NCI-H1417 (cell line): ENCODE data around the gene PRXL2B.
"Not testable (repeated sequence)": the region's sequence is repeated elsewhere in the genome, so short reads cannot be mapped to it uniquely, and the experiment has no call there.

Experiments
- DNase-seq, 3 experiments: peaks; one replicate each; lab custom pipeline; 2025; lab: John Stamatoyannopoulos, UW

Gene PRXL2B, protein sequence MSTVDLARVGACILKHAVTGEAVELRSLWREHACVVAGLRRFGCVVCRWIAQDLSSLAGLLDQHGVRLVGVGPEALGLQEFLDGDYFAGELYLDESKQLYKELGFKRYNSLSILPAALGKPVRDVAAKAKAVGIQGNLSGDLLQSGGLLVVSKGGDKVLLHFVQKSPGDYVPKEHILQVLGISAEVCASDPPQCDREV

DNA sequence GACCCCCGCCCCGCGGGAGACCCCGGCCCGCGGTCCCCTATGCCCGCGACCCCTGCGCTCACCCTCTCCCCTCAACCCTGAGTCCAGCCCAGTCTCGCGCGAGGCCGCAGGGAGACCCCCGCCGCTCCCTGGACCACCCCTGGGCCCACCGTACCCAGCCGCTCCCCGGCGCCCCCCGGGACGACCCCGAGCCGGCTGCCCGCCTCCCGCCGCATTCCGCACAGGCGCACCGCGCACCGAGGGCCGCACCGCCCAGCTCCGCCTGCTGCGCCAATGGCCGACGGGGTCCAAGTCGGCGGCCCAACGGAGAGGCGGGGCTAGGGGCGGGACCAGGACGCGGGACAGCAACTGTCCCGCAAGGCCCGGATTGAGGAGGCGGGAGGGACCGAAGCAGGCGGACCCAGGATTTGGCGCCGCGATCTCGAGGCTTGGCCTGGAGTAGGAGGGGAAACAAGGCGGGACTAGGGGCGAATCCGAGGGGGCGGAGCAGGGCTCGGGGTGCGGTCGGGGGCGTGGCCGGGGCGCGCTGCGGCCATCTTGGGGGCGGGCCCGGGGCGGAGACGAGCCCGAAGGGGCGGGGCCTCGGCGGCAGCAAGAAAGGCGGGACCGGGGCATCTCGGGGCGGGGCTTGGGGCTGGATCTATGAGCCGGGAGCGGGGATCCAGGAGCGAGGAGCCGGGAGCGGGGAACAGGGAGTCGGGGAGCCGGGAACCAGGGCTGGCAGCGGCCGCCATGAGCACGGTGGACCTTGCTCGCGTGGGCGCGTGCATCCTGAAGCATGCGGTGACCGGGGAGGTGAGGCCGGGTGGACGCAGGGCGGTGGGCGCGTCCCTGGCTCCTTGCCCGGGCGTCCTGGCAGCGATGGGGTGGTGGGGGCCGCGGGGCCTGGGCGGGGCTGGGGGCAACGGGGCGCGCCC lies at the start of gene PRXL2B:
PRXL2B (plus strand) TSS at position 624 of the 917 bp plus-strand sequence; CDS start at position 733, 109 bp downstream.
- DNase-seq = peak; percentile 97 to 98 (median 97)

DNA sequence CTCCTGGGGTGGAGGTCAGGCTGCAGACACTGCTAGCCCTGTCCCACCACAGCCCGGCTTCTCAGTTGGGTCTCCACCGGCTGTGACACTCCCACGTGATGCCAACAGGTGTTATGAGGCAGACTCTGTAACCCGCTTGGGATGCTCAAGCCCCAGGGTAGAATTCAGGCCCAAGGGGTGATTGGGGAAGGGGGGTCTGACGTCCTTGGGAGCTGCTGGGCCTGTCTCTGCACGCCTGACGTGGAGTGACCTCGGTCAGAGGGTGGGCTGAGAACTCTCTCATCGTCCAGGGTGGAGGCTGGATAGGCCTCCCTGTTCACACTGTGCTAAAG lies 48.8 kb upstream of the PRXL2B start:
- DNase-seq = peak in 1 of 3 experiments; percentile 13

DNA sequence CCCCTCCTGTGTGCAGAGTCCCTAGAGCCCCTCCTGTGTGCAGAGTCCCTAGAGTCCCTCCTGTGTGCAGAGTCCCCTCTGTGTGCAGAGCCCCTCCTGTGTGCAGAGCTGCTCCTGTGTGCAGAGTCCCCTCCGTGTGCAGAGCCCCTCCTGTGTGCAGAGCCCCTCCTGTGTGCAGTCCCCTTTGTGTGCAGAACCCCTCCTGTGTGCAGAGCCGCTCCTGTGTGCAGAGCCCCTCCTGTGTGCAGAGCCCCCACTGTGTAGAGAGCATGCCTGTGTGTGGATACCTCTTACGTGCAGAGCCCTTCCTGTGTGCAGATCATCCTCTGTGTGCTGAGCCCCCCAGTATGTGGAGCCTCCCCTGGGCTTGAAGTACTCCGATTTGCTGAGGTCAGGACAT lies 48.2 kb upstream of the PRXL2B start:
- no peak for DNase-seq

DNA sequence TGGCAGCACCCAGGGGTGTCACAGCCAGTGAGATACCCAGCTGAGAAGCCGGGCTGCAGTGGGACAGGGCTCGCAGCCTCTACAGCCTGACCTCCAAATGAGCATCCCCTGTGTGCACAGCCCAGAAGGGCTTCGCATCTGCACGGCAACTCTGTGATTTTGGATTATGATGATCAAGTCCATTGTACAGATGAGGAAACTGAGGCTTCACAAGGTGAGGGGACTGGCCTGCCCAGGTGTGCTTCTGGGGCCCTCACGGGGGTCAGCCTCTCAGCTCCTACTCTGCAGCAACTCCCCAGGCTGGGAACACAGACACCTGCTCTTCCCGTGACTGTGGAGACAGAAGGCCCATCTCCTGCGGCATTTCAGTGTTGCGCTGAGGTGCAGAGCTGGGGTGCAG lies 47.7 kb upstream of the PRXL2B start:
- no peak for DNase-seq

DNA sequence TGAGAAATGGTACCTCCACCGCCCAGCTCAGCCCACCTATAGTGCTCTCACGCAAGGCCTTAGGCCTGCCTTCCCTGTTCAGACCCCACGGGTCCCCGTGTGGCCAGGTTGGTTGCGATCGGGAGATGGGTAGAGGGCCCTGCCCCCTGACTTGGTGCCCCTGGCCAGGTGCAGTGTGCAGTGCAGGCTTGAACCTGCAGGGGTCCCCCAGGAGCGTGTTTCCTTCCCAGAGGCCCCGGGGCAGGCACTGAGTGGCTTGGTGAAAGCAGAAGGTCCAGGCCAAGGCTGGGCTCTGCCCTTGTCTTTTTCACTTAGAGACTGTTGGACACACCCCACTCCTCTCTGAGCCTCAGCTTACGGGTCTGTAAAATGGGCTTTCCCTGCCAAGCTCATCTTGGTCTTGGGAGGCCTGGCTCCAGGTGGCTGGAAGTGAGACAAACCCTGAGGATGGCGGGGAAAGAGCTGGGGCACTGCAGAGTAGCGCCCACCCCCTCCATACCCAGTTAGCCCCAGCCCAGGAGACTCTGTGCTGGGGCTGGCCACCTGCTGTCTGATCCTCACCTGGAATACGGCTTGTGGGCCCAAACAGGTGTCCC lies 47.2 kb upstream of the PRXL2B start:
- no peak for DNase-seq

DNA sequence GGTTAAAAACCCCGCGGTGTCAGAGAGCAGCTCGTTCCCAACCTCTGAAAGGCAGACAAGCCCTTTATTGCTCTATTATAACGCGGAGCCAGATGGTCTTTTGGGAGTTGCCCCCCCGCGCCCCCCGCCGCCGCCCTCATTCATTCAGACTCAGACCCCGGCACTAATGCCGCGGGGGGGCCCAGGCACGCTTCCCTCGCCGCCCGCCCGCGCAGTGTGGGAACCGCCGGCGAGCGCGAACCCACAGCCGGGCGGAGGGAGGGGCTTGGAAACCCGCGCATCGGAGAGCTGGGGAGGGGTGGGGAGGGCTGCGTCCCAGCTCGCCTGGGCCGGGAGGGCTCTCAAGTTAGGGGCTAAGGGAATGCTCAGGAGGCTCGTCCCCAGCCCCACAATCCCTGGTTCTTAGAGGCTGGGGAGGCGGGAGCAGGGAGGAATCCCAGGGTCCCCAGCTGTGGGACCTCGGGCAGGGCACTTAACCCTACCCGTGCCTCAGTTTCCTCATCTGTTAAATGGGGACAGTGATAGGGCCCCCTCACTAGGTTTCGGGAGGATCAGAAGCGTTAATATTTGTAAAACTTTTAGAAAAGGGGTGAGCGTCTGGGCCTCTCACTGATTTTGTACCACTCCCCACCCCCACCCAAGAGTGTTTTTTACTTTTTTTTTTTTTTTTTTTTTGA lies 45.6 kb upstream of the PRXL2B start:
- DNase-seq = peak in 2 of 3 experiments; percentile 23 to 36

DNA sequence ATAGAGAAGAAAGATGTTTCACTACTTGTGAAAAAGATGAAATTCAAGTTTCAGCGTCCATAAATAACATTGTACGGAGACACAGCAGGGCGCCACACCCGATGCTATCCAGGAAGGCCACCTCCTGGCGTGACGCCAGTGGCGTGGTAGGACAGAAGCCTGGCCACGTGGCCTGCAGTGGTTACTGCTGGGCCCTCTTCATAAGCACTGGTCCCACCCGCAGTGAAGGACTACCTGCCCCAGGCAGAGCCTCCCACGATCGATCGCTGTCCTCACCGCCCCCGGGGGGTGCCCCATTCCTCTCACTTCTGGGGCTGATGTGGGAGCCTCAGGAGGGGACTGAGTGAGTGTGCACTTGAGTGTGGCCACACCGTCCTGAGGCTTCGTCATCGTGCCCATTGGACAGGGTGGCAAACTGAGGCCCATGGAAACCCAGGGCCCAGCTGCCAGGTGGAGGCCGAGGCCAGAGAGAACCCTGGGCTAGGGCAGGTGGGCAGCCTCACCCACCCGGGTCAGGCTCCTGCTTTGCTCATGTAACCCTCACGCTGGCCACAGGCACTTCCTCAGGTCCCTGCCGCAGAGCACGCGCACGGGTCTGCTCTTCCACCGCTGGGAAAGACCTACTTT lies 44.8 kb upstream of the PRXL2B start:
- peak; percentile 33 to 67 (median 52) for DNase-seq

DNA sequence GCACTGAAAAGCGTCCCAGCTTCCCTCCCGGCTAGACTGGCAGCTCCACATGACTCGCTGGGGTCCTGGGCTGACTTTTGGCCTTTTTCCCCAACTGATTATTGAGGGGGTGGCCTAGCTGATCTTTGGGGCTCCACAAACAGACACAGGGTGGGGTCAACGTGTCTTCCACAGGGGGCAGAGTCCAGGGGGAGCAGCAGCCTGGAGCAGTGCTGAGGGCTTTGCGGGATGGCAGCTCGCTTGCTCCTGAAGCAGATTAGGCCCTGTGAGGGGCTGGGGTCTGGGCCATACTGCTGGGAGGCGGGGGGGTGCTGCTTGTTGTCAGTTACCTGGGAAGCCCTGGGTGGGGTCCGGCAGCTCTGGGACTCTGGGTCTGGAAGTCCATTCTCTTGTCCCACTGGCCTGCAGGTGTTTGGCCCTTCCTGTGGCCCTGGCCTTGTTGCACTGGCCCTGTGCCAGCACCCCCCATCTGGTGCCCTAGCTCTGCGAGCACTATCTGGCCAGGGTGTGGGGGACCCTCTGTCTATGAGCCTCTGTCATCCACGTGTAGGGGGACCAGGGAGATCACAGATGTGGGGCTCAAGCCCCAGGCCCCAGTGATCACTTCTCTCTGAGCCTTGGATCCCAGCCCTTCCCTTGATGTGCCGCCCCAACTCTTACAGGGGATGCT lies 44.2 kb upstream of the PRXL2B start:
- no peak for DNase-seq

DNA sequence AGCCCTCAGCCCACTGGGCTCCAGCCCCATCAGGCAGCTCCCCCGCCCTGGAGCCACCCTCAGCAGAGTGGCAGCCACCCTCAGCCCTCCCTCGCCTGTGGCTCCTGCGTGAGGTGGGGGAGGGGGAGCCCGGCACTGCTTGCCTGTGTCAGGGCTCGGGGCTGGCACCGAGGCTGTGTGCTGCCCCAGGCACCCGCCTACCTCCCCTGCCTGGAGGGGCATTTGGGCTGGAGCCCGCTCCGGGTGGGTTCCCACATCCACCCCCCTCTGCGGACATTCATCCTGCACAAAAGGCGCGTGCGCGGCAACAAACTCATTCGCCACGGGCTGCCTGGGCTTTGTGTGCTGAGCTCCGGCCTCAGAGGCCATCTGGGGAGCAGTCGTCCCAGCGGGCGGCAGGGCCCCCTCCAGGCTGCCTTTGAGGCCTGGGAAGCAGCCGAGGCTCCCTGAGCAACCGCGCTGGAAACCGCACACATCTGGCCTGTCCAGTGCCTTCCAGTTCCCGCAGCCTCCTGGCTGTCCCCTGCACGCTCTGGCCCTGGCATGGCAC lies 43.0 kb upstream of the PRXL2B start:
- peak; percentile 29 to 85 (median 84) for DNase-seq

DNA sequence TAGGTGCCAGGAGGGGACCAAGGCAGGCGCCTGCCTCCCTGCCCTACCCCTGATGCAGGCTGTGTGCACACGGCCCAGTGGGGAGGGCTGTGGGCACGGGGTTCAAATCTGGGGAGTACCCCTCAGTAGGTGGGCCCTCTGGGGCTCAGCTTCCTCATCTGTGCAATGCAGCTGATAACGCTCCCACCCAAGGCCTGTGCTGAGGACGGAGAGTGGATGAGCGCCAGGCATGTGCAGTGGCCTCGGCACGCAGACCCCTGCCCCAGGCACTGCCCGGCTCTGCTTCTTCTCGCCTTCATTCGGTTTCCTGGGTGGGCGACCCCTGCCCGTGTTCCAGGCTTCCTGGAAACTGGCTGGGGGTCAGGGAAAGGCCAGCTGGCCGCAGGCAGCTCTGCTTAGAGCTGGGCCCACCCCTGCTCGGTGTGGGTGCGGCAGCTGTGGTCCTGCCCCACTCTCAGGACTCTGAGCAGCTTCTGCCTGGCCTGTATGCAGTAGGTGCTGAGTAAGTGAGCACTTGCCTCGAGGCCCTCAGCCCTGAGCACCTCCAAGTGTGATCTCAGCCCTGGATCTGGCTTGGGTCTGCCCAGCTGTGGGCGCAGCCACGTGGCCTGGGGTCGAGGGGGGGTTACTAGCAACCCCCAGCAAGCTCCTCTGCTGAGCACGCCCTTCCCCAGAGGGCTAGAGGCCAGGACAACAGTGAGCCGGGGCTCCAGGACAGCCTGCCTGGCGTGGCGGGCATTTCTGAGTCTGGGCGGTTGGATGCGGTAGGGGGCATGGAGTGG lies 42.3 kb upstream of the PRXL2B start:
- no peak for DNase-seq

DNA sequence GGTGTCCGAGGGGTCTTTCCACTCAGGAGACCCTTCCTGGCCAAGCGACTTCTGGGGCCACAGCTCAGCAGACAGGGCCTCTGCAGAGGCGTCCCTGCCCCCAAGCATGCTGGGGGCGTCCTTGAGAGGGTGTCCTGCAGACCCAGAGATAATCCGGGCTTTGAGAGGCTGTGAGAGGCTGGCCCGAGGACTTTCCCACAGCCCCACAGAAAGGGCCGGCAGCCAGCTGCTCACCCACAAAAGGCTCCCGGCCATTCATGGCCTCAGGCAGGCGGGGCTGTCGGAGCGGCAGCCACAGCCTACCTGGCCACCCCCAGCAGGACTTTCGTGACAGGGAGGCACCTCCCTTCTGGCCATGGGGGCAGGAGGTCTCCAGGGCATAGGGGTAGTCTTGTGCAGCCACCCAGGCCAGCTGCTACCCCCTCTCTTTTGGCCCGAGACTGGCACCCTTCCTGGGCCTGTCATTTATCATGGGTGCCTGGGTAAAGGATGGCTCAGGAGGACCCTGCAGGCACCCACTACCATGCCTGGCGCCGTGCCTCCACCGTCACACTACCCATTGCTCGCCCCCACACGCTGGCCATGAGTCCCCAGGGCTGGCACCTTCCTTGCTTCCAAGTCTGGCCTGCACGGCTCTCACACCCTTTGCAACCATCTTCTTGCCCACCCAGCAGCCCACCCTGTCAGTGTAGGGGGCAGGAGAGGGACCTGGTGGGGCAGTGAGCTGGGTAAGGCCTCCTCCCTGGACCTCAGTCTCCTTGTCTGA lies 41.5 kb upstream of the PRXL2B start:
- DNase-seq = peak in 1 of 3 experiments; percentile 7

DNA sequence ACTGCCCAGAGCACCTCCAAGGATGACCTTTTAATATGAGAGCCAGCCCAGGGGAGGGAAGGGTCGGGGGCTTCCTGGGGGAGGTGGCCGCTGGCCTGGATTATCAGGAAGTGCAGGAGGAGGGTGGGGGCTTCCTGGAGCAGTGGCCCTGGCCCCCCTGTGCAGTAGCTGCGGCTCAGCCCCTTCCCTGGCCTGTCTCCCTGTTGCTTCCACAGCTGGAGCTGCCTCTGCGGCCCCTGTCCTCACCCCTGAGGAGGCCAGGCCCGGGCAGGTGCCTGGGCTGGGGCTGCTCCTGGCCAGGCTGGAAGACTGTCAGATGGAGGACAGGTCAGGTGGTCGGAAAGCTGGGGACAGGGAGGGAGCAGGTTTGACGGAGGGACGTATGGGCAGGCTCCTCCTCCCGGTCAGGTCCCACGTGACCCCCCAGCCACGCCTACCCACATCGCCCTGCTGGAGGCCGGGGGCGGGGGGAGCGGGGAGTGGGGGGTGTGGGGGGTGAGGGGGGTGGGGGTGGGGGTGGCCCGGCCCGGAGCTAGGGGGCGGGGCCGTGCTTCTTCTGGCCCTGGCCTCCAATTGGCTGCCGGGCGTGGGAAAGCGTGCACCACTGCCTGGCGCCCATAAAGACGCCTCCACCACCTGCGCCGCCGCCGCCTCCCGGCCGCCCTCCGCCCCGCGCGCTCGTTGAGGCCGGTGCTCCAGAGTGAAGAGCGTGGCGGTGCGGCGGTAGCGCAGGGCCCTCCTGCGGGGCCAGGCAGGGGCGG lies 40.6 kb upstream of the PRXL2B start:
- peak; percentile 78 to 86 (median 82) for DNase-seq

DNA sequence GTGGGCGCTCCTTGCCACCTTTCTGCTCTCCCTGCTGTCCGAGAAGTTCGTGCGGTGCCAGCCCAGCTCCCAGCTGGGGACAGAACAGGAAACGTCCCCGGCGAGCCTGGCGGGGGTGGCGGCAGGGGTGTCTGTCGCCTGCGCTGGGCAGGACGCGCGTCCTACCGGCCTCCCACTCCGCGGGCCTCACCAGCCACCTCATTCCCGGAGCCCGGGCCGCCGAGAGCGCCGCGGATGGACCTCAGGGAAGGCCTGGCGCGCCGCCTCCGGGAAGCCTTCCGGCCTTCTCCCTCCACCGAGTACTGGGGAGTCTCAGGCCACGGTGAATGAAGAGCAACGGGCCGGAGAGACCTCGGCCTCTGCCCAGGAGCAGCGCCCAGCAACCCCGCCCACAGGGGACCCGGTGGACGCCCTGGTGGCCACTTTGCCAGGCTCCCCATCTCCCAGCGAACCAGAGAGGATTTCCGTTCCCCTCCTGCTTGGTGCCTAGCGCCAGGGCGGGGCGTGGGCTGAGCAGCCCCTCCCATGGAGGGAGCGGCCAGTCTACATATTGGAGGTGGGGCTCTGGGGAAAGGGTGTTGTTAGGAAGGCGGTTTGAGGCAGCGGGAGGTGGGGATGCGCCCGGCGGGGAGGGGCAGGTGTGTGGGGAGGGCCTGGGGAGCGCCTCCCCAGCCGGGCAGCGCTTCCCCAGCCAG lies 39.9 kb upstream of the PRXL2B start:
- DNase-seq = peak; percentile 76 to 92 (median 88)

DNA sequence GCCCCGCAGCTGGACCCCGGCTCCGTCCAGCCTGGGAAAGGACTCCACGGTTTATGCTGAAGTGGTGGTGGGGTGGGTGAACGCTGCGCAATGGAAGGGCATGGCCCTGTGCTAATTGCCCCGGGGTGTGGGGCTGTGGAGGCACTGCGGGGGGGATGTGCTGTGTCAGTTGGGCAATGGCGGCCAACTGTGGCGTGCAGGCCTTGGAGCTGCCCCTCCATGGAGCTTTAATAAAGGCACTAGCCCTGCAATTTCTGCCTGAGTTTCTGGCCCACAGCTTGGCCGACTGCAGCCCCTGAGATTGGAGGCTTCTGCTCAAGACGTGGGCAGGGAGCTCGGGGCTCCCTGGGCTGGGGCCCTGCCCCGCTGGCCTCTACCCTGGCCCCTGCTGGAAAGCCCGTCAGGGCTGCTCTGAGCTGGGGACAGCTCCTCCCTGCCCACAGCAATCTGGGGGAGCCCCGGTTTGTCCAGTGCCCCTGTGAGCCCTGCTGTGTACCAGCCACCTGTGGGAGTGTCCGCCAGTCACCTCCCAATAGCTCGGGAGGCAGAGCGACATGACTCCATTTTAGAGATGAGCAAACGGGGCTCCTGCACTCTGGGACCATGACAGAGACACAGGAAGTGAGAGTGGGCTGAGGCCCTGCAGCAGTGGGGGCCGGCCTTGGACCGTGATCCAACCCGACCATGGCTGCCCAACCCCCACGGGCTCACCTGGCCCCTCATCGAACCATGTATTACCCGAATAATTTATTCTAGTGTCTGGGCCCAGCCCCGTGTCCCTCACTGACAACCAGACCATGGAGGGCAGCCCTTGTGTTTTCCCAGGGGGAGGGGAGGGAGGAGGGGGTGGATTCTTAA lies 39.1 kb upstream of the PRXL2B start:
- DNase-seq = peak in 1 of 3 experiments; percentile 88

DNA sequence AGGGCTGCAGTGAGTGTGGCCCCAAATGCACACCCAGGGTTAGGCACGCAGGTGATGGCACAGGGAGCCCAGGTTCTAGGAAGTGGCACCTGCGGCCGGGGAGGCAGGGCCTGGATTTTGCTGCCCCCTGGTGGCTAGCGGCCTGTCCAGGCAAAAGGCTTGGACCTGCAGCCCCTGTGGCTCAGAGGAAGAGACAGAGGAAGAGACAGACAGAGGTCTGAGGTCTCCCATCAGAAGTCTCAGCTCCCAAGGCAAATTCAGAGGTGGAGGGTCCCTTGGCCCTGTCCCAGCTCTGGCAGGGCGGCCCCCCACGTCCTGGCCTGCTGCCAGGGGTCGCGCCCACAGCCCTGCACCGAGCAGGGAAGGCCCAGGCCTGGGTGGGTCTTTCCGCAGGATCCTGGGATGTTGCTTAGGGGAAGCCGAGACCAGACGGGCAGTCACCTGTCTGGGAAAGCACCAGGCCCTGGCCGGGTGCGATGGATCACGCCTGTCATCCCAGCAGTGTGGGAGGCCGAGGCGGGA lies 38.4 kb upstream of the PRXL2B start:
- DNase-seq = peak; percentile 60 to 88 (median 80)

DNA sequence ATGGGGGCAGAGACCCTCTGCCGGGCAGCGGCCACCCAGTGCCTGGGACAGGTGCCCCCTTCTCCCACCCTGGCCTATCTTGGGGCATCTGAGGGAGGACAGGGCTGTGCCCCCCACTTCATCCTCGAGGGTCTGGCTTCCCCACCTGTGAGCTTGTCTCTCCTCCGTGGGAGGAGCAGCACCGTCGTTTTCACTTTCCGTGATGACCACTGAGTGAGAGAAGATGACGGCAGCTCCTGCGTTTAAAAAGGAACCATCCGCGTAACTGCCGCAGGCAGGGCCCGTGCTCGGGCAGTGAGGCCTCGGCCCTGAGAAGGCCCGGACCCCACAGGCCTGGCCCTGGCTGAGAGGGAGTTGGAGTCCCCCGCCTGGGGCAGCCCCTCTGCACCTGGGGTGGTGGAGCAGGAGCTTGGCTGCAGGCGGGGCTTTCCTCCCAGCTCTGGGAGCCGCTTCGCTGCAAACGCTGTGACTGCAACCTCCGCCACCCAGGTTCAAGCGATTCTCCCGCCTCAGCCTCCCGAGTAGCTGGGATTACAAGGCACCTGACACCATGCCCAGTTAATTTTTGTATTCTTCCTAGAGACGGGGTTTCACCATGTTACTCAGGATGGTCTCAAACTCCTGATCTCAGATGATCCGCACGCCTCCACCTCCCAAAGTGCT lies 37.1 kb upstream of the PRXL2B start:
- not testable (repeated sequence) for DNase-seq
